WTC11 (cell line): ENCODE data around the gene APOE. TPM values are rescaled to one million over a fixed set of nuclear protein-coding genes. Genes with fewer than 3 reads are reported as not detected.
A peak's percentile ranks its signal among the peaks of the same experiment; 100 is the strongest.

Source experiments
- ATAC-seq: fragments of 200-7000 bp; cut with Tn5 transposase; 2 replicates; pipeline ENCODE4 v1.10.0; 2021; ENCODE audit warnings: mild to moderate bottlenecking, moderate library complexity
- CTCF ChIA-PET: fragments of 300-600 bp; sonication (Branson Sonifier 250); formaldehyde crosslinking; loops from one replicate; lab custom pipeline; 2021; ENCODE audit warnings: antibody characterized with exemption; lab: Charles Lee
- POLR2A ChIA-PET: fragments of 350-600 bp; sonication (Branson Sonifier 250); formaldehyde crosslinking; loops from one replicate; lab custom pipeline; 2021; ENCODE audit warnings: antibody characterized with exemption; lab: Charles Lee
- DNase-seq: peaks from one replicate; pipeline ENCODE4 v3.0.0; 2021; ENCODE audit warnings: low spot score
- H3K27ac Mint-ChIP-seq: 2 replicates; pipeline ENCODE4 v1.8.0; 2021; ENCODE audit warnings: mixed read lengths
- H3K27me3 Mint-ChIP-seq: 2 replicates; pipeline ENCODE4 v1.8.0; 2021; ENCODE audit warnings: low read depth, mild to moderate bottlenecking, moderate library complexity, mixed read lengths
- H3K36me3 Mint-ChIP-seq: 2 replicates; pipeline ENCODE4 v1.8.0; 2021; ENCODE audit warnings: mixed read lengths
- H3K4me1 Mint-ChIP-seq: 2 replicates; pipeline ENCODE4 v1.8.0; 2022; ENCODE audit warnings: mixed read lengths
- H3K4me3 Mint-ChIP-seq: 2 replicates; pipeline ENCODE4 v1.8.0; 2021; ENCODE audit warnings: mild to moderate bottlenecking, moderate library complexity, mixed read lengths
- H3K9me3 Mint-ChIP-seq: 2 replicates; pipeline ENCODE4 v1.8.0; 2021; ENCODE audit warnings: mixed read lengths
- CREM ChIP-seq: sonication (generic); formaldehyde crosslinking; IDR thresholded peaks from 2 replicates; pipeline ENCODE4 v1.8.1; 2022; ENCODE audit warnings: mild to moderate bottlenecking, missing genetic modification reagents, moderate library complexity
- ESRRA ChIP-seq: sonication (generic); formaldehyde crosslinking; IDR thresholded peaks from 2 replicates; pipeline ENCODE4 v1.8.1; 2022; ENCODE audit warnings: mild to moderate bottlenecking, missing genetic modification reagents, borderline replicate concordance
- FOXJ3 ChIP-seq: sonication (generic); formaldehyde crosslinking; IDR thresholded peaks from 2 replicates; pipeline ENCODE4 v1.9.0; 2021; ENCODE audit warnings: missing genetic modification reagents, mild to moderate bottlenecking, borderline replicate concordance
- FOXK1 ChIP-seq: sonication (generic); formaldehyde crosslinking; IDR thresholded peaks from 2 replicates; pipeline ENCODE4 v1.8.0; 2022; ENCODE audit warnings: mild to moderate bottlenecking, moderate library complexity, missing genetic modification reagents
- FOXP1 ChIP-seq: sonication (generic); formaldehyde crosslinking; IDR thresholded peaks from 2 replicates; pipeline ENCODE4 v1.8.0; 2022; ENCODE audit warnings: missing genetic modification reagents, mild to moderate bottlenecking, moderate library complexity, borderline replicate concordance
- GABPB1 ChIP-seq: sonication (generic); formaldehyde crosslinking; IDR thresholded peaks from 2 replicates; pipeline ENCODE4 v1.8.1; 2023; ENCODE audit warnings: mild to moderate bottlenecking, missing genetic modification reagents
- GRHL2 ChIP-seq: fragments of 250-450 bp; sonication (Bioruptor Pico); IDR thresholded peaks from 2 replicates; pipeline ENCODE4 v1.8.0; 2022; ENCODE audit warnings: mild to moderate bottlenecking, moderate library complexity; ENCODE audit not compliant: insufficient replicate concordance, severe bottlenecking
- NFYB ChIP-seq: sonication (generic); formaldehyde crosslinking; conservative IDR thresholded peaks from 2 replicates; pipeline ENCODE4 v1.8.0; 2022; ENCODE audit warnings: low read depth, missing genetic modification reagents
- PRRX2 ChIP-seq: fragments of 250-450 bp; sonication (Bioruptor Pico); IDR thresholded peaks from 2 replicates; pipeline ENCODE4 v1.8.0; 2021; ENCODE audit warnings: mild to moderate bottlenecking
- SP1 ChIP-seq: sonication (generic); formaldehyde crosslinking; conservative IDR thresholded peaks from 2 replicates; pipeline ENCODE4 v1.8.1; 2022; ENCODE audit warnings: missing genetic modification reagents
- TEAD1 ChIP-seq: sonication (generic); formaldehyde crosslinking; IDR thresholded peaks from 2 replicates; pipeline ENCODE4 v1.8.0; 2022; ENCODE audit warnings: mild to moderate bottlenecking, missing genetic modification reagents
- ZBTB21 ChIP-seq: sonication (generic); formaldehyde crosslinking; IDR thresholded peaks from 2 replicates; pipeline ENCODE4 v1.8.1; 2023; ENCODE audit warnings: mild to moderate bottlenecking, missing genetic modification reagents, borderline replicate concordance
- ZNF263 ChIP-seq: sonication (generic); formaldehyde crosslinking; IDR thresholded peaks from 2 replicates; pipeline ENCODE4 v1.8.1; 2022; ENCODE audit warnings: low read depth, mild to moderate bottlenecking, moderate library complexity, missing genetic modification reagents
- ZNF317 ChIP-seq: sonication (generic); formaldehyde crosslinking; IDR thresholded peaks from 2 replicates; pipeline ENCODE4 v1.8.1; 2023; ENCODE audit warnings: low read depth, mild to moderate bottlenecking, moderate library complexity, missing genetic modification reagents, borderline replicate concordance
- ZNF423 ChIP-seq: fragments of 250-450 bp; sonication (Bioruptor Pico); IDR thresholded peaks from 2 replicates; pipeline ENCODE4 v2.1.2; 2022; ENCODE audit warnings: mild to moderate bottlenecking, moderate library complexity
- total RNA-seq: library from RNA; stranded (reverse); gene quantifications from 3 replicates; pipeline ENCODE4 v1.2.3, GENCODE V29; 2021
- TF ChIP-seq, protein P1 (sequence below): sonication (generic); formaldehyde crosslinking; IDR thresholded peaks from 2 replicates; pipeline ENCODE4 v1.8.1; 2023; ENCODE audit warnings: mild to moderate bottlenecking, missing genetic modification reagents
- TF ChIP-seq, protein P2 (sequence below): sonication (generic); formaldehyde crosslinking; IDR thresholded peaks from 2 replicates; pipeline ENCODE4 v1.8.1; 2022; ENCODE audit warnings: missing genetic modification reagents, borderline replicate concordance
- TF ChIP-seq, protein P3 (sequence below): sonication (generic); formaldehyde crosslinking; conservative IDR thresholded peaks from 2 replicates; pipeline ENCODE4 v1.8.1; 2023; ENCODE audit warnings: mild to moderate bottlenecking, low read depth, missing genetic modification reagents, moderate library complexity
- TF ChIP-seq, protein P4 (sequence below): fragments of 250-450 bp; sonication (Bioruptor Pico); IDR thresholded peaks from 2 replicates; pipeline ENCODE4 v1.9.0; 2021; ENCODE audit warnings: moderate library complexity, mild to moderate bottlenecking, inconsistent platforms, borderline replicate concordance
- TF ChIP-seq, protein P5 (sequence below): sonication (generic); formaldehyde crosslinking; IDR thresholded peaks from 2 replicates; pipeline ENCODE4 v1.8.1; 2022; ENCODE audit warnings: low read depth, mild to moderate bottlenecking, moderate library complexity, missing genetic modification reagents, borderline replicate concordance
- TF ChIP-seq, protein P6 (sequence below): sonication (generic); formaldehyde crosslinking; IDR thresholded peaks from 2 replicates; pipeline ENCODE4 v1.8.1; 2023; ENCODE audit warnings: mild to moderate bottlenecking, moderate library complexity, missing genetic modification reagents
- TF ChIP-seq, protein P7 (sequence below): sonication (generic); formaldehyde crosslinking; IDR thresholded peaks from 2 replicates; pipeline ENCODE4 v1.8.0; 2022; ENCODE audit warnings: mild to moderate bottlenecking, missing genetic modification reagents
- TF ChIP-seq, protein P8 (sequence below): sonication (generic); formaldehyde crosslinking; IDR thresholded peaks from 2 replicates; pipeline ENCODE4 v1.8.1; 2022; ENCODE audit warnings: mild to moderate bottlenecking, missing genetic modification reagents, moderate library complexity, borderline replicate concordance

The APOE gene
- total RNA-seq, 1 experiment from 2014 or later: 824 TPM

DNA sequence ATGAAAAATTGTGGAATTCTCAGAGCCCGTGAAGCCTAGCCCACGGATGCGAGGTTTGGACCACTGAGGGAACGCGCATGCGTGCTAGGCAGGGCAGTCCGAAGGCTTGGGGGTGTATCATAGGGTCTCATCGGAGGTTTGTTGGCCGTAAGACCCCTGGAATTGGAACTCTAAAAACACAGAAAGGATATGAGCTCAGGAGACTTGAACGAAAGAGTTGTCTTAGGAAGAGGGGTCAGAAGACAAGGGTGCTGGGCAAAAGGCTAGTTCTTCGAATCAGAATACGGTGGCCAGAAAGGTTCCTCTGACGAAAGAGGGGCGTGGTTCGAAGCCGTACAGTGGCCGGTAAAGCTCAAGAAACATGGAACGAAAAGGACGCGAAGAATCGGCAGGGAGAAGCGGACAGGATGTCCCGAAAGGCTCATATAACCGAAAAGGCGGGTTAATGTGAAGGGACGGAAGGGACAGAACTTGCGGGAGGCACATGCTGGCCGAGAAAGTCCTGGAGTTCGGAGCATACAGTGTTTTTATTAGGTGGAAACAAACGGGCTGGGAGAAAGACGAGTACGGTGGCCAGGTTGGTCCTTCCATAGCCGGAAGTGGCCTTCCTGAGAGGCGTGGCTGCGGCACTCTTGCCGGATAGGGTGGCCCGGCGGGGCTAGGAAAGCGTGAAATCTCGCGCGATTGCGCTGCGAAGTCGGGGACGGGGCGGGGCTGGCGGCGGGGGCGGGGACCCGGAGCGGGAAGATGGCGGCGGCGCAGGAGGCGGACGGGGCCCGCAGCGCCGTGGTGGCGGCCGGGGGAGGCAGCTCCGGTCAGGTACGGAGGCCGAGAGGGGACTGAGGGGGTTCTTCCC lies 49.3 kb downstream of the APOE start, which contains the start of gene CLPTM1:
Gene CLPTM1, plus strand, starts transcription at position 732 of the 856 bp plus-strand sequence. Its CDS starts 16 bp downstream, at position 748.
- Mint-ChIP-seq H3K9me3 (no peaks in the 10 kb centered on the region), H3K36me3 (no peaks in the 10 kb centered on the region), H3K27ac (peak within 1 kb of the TSS; percentile 100), H3K4me1 (peaks cover 22% of the 10 kb centered on the region), H3K27me3 (no peaks in the 10 kb centered on the region), H3K4me3 (peak within 1 kb of the TSS; percentile 99)
- ChIA-PET POLR2A (interaction anchor here (0.6 to 1.4 kb wide), 5 partner anchors 12 to 64 kb away, joined by 3 to 6 read pairs (median 5); partner anchors contain the start of genes APOC1, APOE and TOMM40), CTCF (interaction anchor here (0.5 to 1.6 kb wide), 9 partner anchors 8 to 302 kb away, joined by 3 to 6 read pairs (median 3); partner anchors contain the start of gene APOE)
- DNase-seq (peak; percentile 96), ATAC-seq (peak; percentile 93)
- TF ChIP-seq, protein P1, sequence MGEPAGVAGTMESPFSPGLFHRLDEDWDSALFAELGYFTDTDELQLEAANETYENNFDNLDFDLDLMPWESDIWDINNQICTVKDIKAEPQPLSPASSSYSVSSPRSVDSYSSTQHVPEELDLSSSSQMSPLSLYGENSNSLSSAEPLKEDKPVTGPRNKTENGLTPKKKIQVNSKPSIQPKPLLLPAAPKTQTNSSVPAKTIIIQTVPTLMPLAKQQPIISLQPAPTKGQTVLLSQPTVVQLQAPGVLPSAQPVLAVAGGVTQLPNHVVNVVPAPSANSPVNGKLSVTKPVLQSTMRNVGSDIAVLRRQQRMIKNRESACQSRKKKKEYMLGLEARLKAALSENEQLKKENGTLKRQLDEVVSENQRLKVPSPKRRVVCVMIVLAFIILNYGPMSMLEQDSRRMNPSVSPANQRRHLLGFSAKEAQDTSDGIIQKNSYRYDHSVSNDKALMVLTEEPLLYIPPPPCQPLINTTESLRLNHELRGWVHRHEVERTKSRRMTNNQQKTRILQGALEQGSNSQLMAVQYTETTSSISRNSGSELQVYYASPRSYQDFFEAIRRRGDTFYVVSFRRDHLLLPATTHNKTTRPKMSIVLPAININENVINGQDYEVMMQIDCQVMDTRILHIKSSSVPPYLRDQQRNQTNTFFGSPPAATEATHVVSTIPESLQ (CRISPR knock-in tag): no peak
- peak; percentile 56 for TF ChIP-seq NFYB (CRISPR knock-in tag)
- TF ChIP-seq, protein P2, sequence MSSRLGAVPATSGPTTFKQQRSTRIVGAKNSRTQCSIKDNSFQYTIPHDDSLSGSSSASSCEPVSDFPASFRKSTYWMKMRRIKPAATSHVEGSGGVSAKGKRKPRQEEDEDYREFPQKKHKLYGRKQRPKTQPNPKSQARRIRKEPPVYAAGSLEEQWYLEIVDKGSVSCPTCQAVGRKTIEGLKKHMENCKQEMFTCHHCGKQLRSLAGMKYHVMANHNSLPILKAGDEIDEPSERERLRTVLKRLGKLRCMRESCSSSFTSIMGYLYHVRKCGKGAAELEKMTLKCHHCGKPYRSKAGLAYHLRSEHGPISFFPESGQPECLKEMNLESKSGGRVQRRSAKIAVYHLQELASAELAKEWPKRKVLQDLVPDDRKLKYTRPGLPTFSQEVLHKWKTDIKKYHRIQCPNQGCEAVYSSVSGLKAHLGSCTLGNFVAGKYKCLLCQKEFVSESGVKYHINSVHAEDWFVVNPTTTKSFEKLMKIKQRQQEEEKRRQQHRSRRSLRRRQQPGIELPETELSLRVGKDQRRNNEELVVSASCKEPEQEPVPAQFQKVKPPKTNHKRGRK: no peak
- TF ChIP-seq ZNF263 (CRISPR knock-in tag): no peak
- TF ChIP-seq PRRX2 (CRISPR knock-in tag): no peak
- TF ChIP-seq, protein P3, sequence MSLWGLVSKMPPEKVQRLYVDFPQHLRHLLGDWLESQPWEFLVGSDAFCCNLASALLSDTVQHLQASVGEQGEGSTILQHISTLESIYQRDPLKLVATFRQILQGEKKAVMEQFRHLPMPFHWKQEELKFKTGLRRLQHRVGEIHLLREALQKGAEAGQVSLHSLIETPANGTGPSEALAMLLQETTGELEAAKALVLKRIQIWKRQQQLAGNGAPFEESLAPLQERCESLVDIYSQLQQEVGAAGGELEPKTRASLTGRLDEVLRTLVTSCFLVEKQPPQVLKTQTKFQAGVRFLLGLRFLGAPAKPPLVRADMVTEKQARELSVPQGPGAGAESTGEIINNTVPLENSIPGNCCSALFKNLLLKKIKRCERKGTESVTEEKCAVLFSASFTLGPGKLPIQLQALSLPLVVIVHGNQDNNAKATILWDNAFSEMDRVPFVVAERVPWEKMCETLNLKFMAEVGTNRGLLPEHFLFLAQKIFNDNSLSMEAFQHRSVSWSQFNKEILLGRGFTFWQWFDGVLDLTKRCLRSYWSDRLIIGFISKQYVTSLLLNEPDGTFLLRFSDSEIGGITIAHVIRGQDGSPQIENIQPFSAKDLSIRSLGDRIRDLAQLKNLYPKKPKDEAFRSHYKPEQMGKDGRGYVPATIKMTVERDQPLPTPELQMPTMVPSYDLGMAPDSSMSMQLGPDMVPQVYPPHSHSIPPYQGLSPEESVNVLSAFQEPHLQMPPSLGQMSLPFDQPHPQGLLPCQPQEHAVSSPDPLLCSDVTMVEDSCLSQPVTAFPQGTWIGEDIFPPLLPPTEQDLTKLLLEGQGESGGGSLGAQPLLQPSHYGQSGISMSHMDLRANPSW (CRISPR knock-in tag): no peak
- TF ChIP-seq, protein P4, sequence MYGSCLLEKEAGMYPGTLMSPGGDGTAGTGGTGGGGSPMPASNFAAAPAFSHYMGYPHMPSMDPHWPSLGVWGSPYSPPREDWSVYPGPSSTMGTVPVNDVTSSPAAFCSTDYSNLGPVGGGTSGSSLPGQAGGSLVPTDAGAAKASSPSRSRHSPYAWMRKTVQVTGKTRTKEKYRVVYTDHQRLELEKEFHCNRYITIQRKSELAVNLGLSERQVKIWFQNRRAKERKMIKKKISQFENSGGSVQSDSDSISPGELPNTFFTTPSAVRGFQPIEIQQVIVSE (CRISPR knock-in tag): no peak
- TF ChIP-seq ESRRA: no peak; the same call in 1 of the 2 replicates
- 0 out of 2 replicates have a peak, but pooled peaks have one; percentile 51 for TF ChIP-seq FOXP1
- TF ChIP-seq ZNF423 (CRISPR knock-in tag): no peak
- TF ChIP-seq TEAD1 (CRISPR knock-in tag): no peak
- TF ChIP-seq SP1 (CRISPR knock-in tag): peak; percentile 88
- TF ChIP-seq, protein P5, sequence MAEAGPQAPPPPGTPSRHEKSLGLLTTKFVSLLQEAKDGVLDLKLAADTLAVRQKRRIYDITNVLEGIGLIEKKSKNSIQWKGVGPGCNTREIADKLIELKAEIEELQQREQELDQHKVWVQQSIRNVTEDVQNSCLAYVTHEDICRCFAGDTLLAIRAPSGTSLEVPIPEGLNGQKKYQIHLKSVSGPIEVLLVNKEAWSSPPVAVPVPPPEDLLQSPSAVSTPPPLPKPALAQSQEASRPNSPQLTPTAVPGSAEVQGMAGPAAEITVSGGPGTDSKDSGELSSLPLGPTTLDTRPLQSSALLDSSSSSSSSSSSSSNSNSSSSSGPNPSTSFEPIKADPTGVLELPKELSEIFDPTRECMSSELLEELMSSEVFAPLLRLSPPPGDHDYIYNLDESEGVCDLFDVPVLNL (CRISPR knock-in tag): no peak
- TF ChIP-seq, protein P6, sequence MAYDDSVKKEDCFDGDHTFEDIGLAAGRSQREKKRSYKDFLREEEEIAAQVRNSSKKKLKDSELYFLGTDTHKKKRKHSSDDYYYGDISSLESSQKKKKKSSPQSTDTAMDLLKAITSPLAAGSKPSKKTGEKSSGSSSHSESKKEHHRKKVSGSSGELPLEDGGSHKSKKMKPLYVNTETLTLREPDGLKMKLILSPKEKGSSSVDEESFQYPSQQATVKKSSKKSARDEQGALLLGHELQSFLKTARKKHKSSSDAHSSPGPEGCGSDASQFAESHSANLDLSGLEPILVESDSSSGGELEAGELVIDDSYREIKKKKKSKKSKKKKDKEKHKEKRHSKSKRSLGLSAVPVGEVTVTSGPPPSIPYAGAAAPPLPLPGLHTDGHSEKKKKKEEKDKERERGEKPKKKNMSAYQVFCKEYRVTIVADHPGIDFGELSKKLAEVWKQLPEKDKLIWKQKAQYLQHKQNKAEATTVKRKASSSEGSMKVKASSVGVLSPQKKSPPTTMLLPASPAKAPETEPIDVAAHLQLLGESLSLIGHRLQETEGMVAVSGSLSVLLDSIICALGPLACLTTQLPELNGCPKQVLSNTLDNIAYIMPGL (CRISPR knock-in tag): 0 out of 2 replicates have a peak, but pooled peaks have one; percentile 25
- no peak for TF ChIP-seq GRHL2
- no peak for TF ChIP-seq ZBTB21 (CRISPR knock-in tag)
- TF ChIP-seq, protein P7, sequence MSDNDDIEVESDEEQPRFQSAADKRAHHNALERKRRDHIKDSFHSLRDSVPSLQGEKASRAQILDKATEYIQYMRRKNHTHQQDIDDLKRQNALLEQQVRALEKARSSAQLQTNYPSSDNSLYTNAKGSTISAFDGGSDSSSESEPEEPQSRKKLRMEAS (CRISPR knock-in tag): peak; percentile 36; the same call in 1 of the 2 replicates
- peak; percentile 69 for TF ChIP-seq GABPB1 (CRISPR knock-in tag)
- TF ChIP-seq FOXK1 (CRISPR knock-in tag): peak; percentile 84
- TF ChIP-seq, protein P8, sequence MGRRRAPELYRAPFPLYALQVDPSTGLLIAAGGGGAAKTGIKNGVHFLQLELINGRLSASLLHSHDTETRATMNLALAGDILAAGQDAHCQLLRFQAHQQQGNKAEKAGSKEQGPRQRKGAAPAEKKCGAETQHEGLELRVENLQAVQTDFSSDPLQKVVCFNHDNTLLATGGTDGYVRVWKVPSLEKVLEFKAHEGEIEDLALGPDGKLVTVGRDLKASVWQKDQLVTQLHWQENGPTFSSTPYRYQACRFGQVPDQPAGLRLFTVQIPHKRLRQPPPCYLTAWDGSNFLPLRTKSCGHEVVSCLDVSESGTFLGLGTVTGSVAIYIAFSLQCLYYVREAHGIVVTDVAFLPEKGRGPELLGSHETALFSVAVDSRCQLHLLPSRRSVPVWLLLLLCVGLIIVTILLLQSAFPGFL (CRISPR knock-in tag): no peak
- TF ChIP-seq FOXJ3 (CRISPR knock-in tag): no peak
- TF ChIP-seq ZNF317 (CRISPR knock-in tag): no peak
- peak; percentile 54; the same call in 1 of the 2 replicates for TF ChIP-seq CREM (CRISPR knock-in tag)
